HG03457 (cell line): ENCODE measurements around the gene DDR2.
"Not testable (repeated sequence)": the region's sequence is repeated elsewhere in the genome, so short reads cannot be mapped to it uniquely, and the experiment has no call there.

Experiments used
- ATAC-seq: cut with Tn5 transposase; IDR thresholded peaks from one replicate; pipeline ENCODE4 v1.9.1; 2021; ENCODE audit warnings: moderate number of reproducible peaks; ENCODE audit not compliant: unreplicated experiment

DDR2 gene

DNA sequence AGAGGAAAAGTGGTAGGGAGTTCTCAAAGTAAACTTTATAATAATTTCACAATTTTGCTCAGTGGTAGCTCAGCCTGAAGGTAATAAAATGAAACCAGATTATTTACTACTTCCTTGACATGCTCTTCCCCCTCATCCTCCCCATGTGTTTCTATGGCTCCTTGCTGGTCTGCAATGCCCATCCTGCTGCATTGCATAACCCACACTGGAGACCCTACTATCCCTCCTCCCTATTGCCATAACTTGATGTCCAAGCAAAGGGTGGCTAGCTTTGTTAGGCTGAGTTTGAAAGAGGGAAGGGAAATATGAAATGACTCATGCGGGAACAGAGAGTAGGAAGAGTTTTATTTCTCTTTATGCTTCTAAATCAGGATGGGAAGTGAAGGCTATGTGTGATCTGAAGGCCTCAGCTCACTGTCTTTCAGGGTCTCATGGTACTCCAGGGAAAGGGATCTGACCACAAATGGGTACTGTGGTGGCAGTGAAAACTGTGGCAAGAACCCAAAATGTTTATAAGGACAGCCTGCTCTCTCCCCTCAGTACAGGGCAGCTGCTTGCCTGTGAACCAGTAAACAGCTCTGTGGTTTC lies 121.8 kb downstream of the DDR2 start:
- ATAC-seq = no peak

DNA sequence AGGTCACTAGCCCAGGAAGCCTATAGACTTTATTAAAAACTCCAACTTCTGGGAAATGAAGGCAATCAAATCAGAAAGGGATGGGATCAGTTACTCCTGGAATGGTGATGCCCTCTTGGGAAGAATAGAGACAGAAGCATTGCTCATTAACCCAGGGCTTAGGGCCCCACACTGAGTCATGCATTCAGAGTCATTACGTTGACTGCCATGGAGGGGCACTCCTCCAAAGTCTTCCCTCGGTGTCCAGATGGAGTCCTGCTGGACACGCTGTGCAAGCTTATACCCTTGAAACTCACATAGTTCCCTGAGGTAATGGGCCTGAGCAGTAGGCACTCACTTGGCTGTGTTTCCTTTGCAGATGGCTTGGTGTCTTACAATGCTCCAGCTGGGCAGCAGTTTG lies 123.0 kb downstream of the DDR2 start:
- no peak for ATAC-seq

DNA sequence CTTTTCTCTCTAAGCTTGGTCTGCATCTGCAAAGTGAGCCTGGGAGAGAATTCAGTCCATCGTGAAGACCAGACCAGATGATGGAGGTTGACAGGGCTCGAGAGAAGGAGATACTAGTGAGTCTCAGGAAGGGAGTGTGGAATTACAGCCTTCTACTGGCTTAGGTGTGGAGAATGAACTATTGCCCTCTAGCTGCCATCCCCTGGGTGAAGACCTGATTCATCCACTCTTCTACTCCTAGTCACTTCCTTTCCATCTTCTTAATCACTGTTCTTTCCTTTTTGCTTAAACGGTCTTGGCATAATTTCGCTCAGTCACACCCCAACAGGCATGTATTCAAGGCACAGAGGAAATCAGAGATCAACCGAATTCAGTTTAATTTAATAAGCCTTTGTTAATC lies 124.3 kb downstream of the DDR2 start:
- ATAC-seq = no peak

DNA sequence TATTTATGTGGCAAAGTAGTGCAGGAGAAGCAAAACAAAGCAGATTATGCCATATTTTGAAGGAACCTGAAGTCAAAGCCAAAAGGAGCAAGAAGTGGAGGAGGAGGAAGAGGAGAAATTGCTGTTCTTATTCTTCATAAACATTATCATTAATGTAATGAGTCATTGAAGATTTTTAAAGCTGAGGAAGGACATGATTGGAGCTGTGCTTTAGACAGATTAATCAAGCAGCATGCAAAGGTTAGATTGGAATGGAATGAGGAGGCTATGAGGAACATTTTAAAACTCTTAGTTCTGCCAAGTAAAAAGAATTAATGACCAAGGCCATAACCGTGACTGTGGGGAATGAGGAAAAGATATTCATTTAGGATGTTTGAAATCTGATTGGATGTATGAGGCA lies 125.2 kb downstream of the DDR2 start:
- no peak for ATAC-seq

DNA sequence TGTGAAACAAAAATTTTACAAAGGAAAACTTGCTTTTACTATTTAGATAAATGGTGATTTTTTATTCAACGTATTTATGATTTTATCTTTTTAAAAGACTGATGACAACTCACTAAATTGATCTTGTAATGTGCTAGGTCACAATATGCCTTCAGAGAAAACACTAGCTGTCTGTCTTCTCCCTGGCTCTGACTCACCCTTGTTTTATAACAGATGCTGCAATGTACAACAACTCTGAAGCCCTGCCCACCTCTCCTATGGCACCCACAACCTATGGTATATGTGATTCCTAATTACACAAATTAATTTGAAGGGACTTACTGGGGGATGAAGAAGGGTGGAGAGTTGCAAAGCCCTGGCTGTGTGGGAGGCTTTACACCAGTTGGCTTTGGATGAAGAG lies 133.5 kb downstream of the DDR2 start:
- ATAC-seq = no peak

DNA sequence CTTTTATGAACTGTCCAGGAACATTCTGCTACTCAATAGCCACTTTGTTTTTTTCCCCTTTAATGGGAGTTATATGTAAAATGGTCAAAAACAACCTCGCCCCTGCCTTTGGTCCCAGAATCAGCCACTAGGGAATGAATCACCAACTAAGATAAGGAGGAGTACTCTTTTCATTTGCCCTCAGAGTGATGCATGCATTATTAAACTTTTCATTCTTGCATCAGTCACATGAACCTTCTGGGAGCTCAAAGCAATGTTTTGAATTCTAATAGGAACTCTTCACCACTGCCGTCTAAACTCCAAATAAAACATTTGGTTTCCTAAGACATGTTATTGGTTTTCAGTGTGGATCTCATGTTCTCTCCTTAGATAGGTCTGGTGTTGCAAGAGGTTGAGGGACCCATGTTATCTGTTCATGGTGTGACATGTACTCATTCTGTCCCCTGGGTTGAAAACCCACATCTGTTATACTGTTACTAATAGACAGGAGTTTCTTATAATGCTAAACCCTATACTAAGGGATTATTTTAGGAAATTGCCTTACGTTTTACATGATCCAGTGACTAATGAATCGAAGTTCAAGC lies 140.4 kb downstream of the DDR2 start:
- no peak for ATAC-seq

DNA sequence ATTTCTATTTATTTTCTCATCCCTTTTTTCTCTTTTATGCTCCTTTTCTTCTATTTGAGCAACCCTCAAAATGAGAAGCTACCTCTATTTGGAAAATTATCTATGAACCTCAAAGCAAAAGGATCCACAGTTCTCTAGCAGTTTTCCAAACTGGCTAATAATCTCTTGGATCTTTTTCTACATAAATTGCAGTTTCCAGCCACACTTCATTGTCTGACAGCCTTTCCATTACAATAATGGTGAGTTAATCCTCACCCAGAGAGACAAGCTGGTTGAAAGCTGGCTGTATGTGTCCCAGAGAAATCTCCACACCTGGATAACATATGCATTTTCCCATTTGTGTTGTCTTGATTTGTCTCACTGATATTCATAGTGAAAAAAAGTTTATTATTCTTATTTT lies 141.7 kb downstream of the DDR2 start:
- ATAC-seq = no peak

DNA sequence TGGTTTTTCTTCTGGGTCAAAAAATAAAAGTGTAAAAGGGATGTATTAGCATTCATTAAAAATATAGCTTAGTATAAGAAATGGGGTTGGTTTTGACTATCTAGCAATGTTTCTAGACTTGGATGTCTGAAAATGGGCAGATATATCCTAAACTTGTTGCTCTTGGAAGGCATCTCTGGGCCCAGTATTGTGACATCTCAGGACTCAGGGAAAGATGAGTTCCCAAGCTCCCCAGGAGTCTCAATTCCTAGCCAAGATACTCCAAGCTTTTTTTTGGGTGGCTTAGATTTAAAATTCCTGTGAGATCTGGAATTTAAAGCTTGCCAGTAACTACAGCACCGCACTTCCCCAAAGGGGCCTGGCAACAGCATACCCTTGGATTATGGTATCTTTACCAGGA lies 146.8 kb downstream of the DDR2 start:
- no peak for ATAC-seq

DNA sequence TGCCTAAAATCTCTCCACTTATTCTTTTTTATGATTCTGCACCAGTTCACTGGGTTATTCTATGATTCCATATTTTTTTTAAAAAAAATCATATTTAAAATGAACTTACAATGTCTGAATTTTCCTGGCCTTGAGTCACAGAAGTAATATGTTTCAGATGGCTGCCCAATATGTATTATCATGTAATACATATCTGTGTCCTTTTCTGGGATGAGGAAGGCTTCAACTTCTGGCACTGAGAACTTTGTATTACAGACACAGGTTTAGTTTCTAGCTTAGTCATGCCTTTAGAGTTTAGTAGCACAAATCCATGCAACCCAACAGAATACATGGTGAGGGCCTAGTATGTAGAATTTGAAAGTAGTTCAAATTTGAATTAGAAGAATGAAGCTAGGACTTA lies 150.4 kb downstream of the DDR2 start:
- ATAC-seq = no peak

DNA sequence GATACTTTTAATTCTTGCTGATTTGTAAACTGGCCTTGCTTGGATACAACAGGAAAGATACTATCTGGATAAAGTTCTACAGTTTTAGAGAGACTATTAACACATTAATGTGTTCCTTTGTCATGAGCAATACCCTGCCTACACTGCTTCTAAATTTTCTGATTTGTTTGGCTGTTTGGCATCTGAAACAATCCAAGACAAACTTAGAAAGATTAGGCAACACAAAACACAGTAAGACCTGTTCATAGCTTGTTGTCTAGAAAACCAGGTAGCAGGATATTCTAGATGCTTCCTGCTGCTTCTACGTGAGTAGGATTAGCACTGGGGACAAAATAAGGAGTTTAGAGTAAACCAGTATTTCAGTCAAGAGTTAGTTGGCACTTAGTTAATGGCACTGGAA lies 152.7 kb downstream of the DDR2 start:
- ATAC-seq = not testable (repeated sequence)

DNA sequence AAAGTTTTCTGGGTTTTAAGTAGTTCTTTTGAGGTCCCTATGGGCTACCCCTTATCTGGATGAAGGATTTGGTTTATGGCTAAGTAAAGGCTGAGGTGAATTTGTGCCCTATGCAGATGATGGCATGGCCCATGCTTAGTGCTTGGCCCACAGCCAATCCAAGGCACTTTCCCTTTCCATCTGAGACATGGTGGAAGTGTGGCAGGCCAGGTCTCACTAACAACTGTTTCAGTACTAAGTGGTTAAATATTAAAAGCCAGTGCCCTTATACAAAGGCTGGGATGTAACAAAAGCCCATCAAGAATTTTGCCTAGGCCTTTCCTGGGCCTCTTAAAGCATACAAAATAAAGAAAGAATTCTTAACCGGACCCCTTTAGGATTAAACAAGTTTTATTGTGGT lies 156.5 kb downstream of the DDR2 start:
- not testable (repeated sequence) for ATAC-seq

DNA sequence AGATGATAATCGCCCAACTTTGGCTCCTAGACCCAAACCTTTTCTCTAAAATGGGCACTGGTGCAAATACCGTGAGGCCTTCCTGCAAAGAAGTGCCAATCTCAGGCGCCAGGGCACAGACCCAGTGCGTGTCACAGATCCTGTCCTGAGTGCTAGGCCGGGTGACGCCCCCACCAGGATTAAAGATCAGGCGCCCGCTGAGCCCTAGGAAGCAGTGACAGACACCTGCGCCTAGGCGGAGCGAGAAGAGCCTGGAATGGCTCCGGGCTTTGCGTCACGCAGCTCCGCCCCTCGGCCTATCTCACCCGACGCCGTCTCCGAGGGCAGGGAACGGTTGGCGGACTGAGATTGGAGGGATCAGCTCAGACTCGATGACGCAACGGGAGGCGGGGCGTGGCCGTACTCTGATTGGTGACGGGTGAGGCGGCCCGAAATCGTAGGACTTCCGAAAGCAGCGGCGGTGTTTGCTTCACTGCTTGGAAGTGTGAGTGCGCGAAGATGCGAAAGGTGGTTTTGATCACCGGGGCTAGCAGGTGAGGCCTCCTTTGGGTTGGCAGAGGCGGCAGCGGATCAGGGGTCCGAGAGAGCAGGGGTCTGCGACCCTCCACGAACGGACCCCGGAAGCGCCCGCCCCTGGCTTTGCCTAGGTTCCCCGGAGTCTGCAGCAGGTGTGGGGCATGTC lies 158.2 kb downstream of the DDR2 start, which contains the start of gene HSD17B7:
Gene HSD17B7 (plus strand): TSS at position 400 of the 682 bp plus-strand sequence. CDS start 99 bp downstream, at position 499.
- peak; percentile 100 for ATAC-seq

DNA sequence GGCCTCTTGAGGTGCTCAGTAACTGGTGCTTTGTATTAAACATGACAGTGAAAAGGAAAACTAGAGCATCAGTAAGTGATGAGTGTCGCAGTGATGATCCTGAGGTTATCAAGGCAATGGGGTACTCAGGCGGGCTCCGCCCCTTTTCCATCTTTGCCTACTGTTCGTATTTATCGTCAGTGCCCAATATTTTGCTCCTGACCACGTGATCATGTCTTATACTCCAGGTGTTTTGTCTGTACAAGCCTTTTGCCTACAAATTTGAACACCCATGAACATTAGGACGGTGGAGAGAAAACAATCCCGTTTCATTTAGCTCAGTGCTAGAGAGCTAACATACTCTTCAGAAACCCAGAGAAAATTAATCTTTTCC lies 158.7 kb downstream of the DDR2 start:
- not testable (repeated sequence) for ATAC-seq

DNA sequence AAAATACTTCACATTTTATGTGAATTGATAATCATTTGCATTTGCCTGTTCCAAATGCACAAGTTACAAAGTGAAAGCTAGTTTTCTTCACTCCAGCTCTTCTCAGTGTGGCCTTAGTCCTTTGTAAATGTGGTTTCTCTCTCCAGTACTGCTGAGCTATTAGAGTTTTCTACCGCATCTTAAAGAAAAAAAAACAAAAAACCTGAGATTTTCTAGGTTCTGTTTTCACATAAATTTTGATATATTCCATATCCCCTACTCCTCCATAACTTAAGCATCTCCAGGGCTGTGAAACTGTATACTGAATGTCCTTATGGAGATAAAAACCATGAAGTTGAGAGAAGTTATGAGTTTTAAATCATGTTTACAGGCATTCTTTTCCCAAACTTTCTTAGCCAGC lies 162.0 kb downstream of the DDR2 start:
- not testable (repeated sequence) for ATAC-seq

DNA sequence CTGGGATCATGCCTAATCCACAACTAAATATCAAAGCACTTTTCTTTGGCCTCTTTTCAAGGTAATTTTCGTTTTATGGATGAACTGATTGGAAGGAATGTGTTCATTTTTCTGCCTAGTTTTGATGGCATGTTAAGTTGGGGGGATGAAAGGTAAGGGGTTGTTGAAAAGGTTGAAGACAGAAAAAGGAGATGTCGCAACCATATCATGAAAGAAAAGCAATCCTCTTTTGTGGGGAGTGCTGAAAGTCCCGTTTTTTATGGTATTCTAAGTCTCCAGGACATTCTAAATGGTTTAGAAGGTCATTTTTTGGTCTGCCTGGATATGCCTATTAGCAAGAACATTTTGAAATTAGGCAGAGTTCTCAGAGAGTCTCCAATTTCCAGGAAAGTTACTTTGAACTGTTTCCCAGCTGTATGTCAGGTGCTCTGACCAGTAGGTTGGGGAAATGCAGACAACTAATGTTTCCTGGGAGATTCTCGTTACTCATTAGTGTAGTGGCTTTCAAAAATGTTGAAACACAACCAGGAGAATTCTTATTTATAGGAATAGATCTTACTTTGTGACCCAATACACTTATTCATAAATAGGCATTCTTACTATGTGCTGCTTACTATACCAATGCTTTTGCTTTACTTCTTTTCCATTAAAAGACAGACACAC lies 164.5 kb downstream of the DDR2 start:
- not testable (repeated sequence) for ATAC-seq

DNA sequence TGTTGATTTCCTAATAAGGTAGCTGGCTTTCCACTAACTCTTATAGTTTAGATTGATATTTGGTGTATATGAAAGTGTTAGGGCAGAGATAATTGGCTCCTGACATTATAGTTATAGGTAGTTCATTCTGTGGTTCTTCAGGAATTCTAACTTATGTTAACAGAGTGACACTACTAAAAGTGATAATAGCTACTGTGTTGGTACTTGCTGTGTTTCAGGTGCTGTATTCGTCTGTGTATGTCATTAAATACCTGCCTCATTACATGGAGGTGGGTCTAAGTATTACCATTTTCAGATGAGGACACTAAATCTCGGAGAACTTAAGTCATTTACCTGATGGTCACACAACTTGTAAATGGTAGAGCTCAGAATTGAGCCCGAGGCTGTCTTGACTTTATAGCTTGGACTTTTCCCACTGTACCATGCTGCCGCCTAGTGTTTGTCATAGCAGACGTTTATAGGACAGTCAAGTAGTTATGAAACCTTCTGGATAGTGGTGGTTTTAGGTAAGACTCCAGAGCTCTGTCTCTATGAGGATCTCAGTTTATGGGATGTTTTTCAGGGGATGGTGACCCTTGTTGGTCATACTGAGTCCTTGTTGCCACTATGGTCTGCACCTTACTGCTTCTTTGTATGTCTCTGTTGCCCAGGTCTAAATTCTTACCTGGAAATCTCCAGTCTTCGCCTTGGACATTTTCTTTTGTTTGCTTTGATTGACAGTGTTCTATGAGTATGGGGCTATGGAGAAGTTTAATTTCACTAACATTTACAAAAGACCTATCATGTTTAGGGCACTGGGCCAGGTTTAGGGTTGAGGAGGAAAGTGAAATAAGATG lies 167.9 kb downstream of the DDR2 start:
- ATAC-seq = peak; percentile 52

DNA sequence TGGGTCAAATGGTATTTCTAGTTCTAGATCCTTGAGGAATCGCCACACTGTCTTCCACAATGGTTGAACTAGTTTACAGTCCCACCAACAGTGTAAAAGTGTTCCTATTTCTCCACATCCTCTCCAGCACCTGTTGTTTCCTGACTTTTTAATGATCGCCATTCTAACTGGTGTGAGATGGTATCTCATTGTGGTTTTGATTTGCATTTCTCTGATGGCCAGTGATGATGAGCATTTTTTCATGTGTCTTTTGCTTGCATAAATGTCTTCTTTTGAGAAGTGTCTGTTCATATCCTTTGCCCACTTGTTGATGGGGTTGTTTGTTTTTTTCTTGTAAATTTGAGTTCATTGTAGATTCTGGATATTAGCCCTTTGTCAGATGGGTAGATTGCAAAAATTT lies 175.2 kb downstream of the DDR2 start:
- ATAC-seq = not testable (repeated sequence)

DNA sequence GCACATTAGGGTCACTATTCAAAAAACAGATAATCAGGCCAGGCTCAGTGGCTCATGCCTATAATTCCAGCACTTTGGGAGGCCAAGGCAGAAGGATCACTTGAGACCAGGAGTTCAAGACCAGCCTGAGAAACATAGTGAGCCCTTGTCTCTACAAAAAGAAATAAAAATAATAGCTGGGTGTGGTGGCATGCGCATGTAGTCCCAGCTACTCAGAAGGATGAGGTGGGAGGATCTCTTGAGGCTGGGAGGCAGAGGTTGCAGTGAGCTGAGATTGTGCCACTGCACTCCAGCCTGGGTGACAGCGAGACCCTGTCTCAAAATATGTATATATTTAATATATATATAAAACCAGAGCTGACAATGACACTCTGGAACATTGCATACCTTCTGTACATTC lies 180.1 kb downstream of the DDR2 start:
- ATAC-seq = not testable (repeated sequence)

DNA sequence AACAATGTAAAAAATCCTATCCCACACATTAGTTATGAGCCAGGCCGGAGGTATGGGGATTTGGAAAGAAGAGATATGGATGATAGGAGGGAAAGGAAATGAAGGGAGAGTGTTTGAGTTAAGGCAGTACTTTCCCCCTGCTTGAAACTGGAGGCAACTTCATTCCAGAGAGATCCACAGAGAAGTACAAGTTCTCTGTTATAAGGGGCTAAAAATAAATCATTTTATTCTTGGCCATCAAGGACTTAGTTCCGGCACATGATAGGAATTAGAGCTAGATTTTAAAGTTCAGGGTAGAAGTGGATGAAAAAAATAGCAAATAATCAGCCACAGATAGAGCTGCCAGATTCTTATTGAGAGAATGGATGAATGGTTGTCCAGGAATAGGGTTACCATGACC lies 185.9 kb downstream of the DDR2 start:
- not testable (repeated sequence) for ATAC-seq

DNA sequence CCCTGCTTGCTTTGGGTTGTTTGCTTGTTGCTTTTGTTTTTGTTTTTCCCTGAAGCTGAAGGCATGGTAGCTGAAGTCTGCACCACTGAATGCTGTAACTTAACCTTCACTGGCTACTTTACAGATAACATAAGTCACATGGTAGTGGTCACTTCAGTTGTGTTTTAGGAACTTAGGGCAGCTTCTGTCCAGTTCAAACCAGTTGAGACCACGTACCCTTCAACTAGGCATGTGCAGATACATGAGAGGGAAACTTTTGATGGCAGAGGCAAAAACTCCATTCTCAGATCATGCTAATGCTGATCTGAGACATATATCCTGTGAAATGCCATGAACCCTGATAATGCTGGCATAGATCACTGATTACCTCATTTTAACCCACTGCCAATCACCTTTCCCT lies 186.4 kb downstream of the DDR2 start:
- not testable (repeated sequence) for ATAC-seq
